PC-3 (cell line): ENCODE data around the gene STT3A. TPM values are rescaled to one million over a fixed set of nuclear protein-coding genes. Genes with fewer than 3 reads are reported as not detected.
"Not testable (repeated sequence)": the region's sequence is repeated elsewhere in the genome, so short reads cannot be mapped to it uniquely, and the experiment has no call there.

Experiments used
- ATAC-seq: fragments of 200-7000 bp; cut with Tn5 transposase; 2 replicates; pipeline ENCODE4 v1.9.1; 2020; ENCODE audit warnings: mild to moderate bottlenecking, moderate library complexity
- BruUV-seq: library from RNA; stranded (reverse); fragments of 400-500 nt; replicated peaks from 2 replicates; lab custom pipeline; 2021; lab: Mats Ljungman, UMichigan
- CTCF ChIA-PET: fragments of 300-600 bp; sonication (Branson Sonifier 250); formaldehyde crosslinking; loops from one replicate; lab custom pipeline; 2022; ENCODE audit warnings: antibody characterized with exemption; lab: Charles Lee
- POLR2A ChIA-PET: fragments of 300-600 bp; sonication (Branson Sonifier 250); formaldehyde crosslinking; loops from one replicate; lab custom pipeline; 2022; ENCODE audit warnings: antibody characterized with exemption; ENCODE audit not compliant: unreplicated experiment; lab: Charles Lee
- DNase-seq: peaks from one replicate; pipeline ENCODE4 v3.0.0-alpha.2; 2015
- H2AFZ ChIP-seq: fragments of 300-600 bp; sonication (generic); 2 replicates; pipeline ENCODE4 v1.6.0; 2016; ENCODE audit warnings: antibody characterized with exemption, low read length
- H3F3A ChIP-seq: fragments of 300-600 bp; sonication (generic); one replicate; pipeline ENCODE4 v1.6.0; 2017; ENCODE audit warnings: antibody characterized with exemption, low read length, control low read depth, mild to moderate bottlenecking; ENCODE audit not compliant: unreplicated experiment
- H3K27ac ChIP-seq: fragments of 300-600 bp; sonication (generic); 2 replicates; pipeline ENCODE4 v1.5.1; 2016; ENCODE audit warnings: mild to moderate bottlenecking, low read length
- H3K27me3 ChIP-seq: fragments of 300-600 bp; sonication (generic); 2 replicates; pipeline ENCODE4 v1.6.1; 2016; ENCODE audit warnings: low read length, mixed read lengths
- H3K36me3 ChIP-seq: fragments of 300-600 bp; sonication (generic); 2 replicates; pipeline ENCODE4 v1.6.1; 2016; ENCODE audit warnings: low read depth, mixed run types, low read length, mixed read lengths
- H3K4me1 ChIP-seq: fragments of 300-600 bp; sonication (generic); 2 replicates; pipeline ENCODE4 v1.5.1; 2016; ENCODE audit warnings: low read length; ENCODE audit not compliant: insufficient read depth
- H3K4me2 ChIP-seq: fragments of 300-600 bp; sonication (generic); 2 replicates; pipeline ENCODE4 v1.6.0; 2016; ENCODE audit warnings: low read length
- H3K4me3 ChIP-seq: fragments of 300-600 bp; sonication (generic); 2 replicates; pipeline ENCODE4 v1.5.1; 2016; ENCODE audit warnings: mild to moderate bottlenecking, low read length, mixed read lengths
- H3K79me2 ChIP-seq: fragments of 300-600 bp; sonication (generic); 2 replicates; pipeline ENCODE4 v1.6.1; 2017; ENCODE audit warnings: low read length, mixed read lengths
- H3K9ac ChIP-seq: fragments of 300-600 bp; sonication (generic); 2 replicates; pipeline ENCODE4 v1.6.0; 2016; ENCODE audit warnings: mild to moderate bottlenecking, low read length
- H3K9me2 ChIP-seq: fragments of 300-600 bp; sonication (generic); replicated peaks from 2 replicates; pipeline ENCODE4 v1.6.1; 2016; ENCODE audit warnings: mixed run types, low read length, mixed read lengths
- H3K9me3 ChIP-seq: fragments of 300-600 bp; sonication (generic); 2 replicates; pipeline ENCODE4 v1.6.1; 2016; ENCODE audit warnings: low read length, mixed read lengths
- H4K20me1 ChIP-seq: fragments of 300-600 bp; sonication (generic); 2 replicates; pipeline ENCODE4 v1.6.1; 2016; ENCODE audit warnings: low read length, mixed read lengths
- EZH2 ChIP-seq: fragments of 300-600 bp; sonication (generic); IDR thresholded peaks from one replicate; pipeline ENCODE4 v1.6.1; 2017; ENCODE audit warnings: antibody characterized with exemption, mild to moderate bottlenecking, low read length; ENCODE audit not compliant: unreplicated experiment
- EZH2phosphoT487 ChIP-seq: fragments of 300-600 bp; sonication (generic); IDR thresholded peaks from 2 replicates; pipeline ENCODE4 v1.6.1; 2018; ENCODE audit warnings: mild to moderate bottlenecking, antibody characterized with exemption, low read length, borderline replicate concordance
- intact Hi-C: fragments of 100-400 bp; cut with micrococcal nuclease; formaldehyde crosslinking; loops from 2 replicates; pipeline ENCODE4 v1.9.0; 2023
- total RNA-seq: library from RNA; depleted of rRNA; stranded (reverse); fragments of >200 nt; gene quantifications from 2 replicates; pipeline ENCODE4 v1.2.3, GENCODE V29; 2014
- TF ChIP-seq, protein P1 (sequence below): fragments of 300-600 bp; sonication (generic); conservative IDR thresholded peaks from 2 replicates; pipeline ENCODE4 v1.5.1; 2017; ENCODE audit warnings: antibody characterized with exemption, low read depth, mild to moderate bottlenecking, low read length

Gene STT3A
- total RNA-seq, 1 experiment from 2014 or later: 182 TPM

DNA sequence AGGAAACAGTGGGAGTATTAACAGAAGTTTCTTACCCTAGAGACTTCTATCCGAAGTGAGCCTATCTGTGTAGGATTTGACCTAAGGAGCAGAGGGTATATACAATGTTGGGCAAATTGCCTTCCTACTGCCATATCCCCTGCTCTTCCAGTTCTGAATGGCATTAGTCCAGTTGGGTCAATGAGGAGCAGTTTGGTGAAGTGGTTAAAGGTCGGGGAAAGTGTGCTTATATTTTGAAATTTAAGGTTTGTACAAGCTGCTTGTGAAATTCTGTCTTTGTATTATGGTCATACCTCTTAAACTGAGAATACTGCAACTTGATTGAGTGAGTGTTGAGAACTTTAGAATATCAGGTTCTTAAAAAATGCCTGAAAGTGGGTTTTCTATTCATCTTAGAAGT is 21.7 kb upstream of the STT3A start:
- H3K27ac ChIP-seq: no peak overlapping the region
- no peaks in the 10 kb centered on the region for H3K9me2 ChIP-seq
- H4K20me1 ChIP-seq: no peaks in the 10 kb centered on the region
- ATAC-seq (no peak), DNase-seq (no peak)
- no peaks in the 10 kb centered on the region for H3K9me3 ChIP-seq
- H3K27me3 ChIP-seq: no peaks in the 10 kb centered on the region
- H3K9ac ChIP-seq: no peak overlapping the region
- no peak overlapping the region for H2AFZ ChIP-seq
- H3K4me3 ChIP-seq: peak overlapping the region; percentile 90; the same call in 1 of the 2 replicates
- peaks cover 32% of the 10 kb centered on the region for H3K79me2 ChIP-seq
- peaks cover 30% of the 10 kb centered on the region for H3K36me3 ChIP-seq
- CTCF ChIA-PET: no interaction called here
- intact Hi-C loops: no loop called here
- no peaks in the 10 kb centered on the region for H3F3A ChIP-seq
- POLR2A ChIA-PET: interaction anchor here (0.6 kb wide), 1 partner anchor 358 kb away, joined by 3 read pairs; no protein-coding TSS in a partner anchor
- no TSS peak for BruUV-seq
- TF ChIP-seq EZH2: no peak
- TF ChIP-seq, protein P1, sequence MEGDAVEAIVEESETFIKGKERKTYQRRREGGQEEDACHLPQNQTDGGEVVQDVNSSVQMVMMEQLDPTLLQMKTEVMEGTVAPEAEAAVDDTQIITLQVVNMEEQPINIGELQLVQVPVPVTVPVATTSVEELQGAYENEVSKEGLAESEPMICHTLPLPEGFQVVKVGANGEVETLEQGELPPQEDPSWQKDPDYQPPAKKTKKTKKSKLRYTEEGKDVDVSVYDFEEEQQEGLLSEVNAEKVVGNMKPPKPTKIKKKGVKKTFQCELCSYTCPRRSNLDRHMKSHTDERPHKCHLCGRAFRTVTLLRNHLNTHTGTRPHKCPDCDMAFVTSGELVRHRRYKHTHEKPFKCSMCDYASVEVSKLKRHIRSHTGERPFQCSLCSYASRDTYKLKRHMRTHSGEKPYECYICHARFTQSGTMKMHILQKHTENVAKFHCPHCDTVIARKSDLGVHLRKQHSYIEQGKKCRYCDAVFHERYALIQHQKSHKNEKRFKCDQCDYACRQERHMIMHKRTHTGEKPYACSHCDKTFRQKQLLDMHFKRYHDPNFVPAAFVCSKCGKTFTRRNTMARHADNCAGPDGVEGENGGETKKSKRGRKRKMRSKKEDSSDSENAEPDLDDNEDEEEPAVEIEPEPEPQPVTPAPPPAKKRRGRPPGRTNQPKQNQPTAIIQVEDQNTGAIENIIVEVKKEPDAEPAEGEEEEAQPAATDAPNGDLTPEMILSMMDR: no peak
- no peak for TF ChIP-seq EZH2phosphoT487
- peaks cover 14% of the 10 kb centered on the region for H3K4me1 ChIP-seq
- H3K4me2 ChIP-seq: peak overlapping the region; percentile 82

DNA sequence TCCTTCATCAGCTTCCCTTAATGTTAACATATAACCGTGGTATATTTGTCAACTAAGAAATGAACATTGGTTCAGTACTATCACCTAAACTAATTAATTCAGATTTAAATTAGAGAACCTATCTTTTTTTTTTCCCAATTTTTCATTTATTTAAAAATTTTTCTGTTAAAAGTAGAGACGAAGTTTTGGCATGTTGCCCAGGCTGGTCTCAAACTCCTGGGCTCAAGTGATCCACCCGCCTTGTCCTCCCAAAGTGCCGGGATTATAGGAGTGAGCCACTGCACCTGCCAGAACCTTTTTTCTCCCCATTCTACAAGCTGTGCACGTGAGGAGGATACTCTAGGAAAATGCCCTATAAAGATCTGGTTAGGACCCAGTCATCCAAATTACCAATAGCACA is 19.7 kb upstream of the STT3A start:
- Histone ChIP-seq H3K4me3 (no peak overlapping the region), H3K27ac (no peak overlapping the region), H3K9ac (no peak overlapping the region), H2AFZ (no peak overlapping the region), H3K9me2 (no peaks in the 10 kb centered on the region), H3K9me3 (no peaks in the 10 kb centered on the region), H3K79me2 (peaks cover 32% of the 10 kb centered on the region), H4K20me1 (no peaks in the 10 kb centered on the region), H3K4me1 (peaks cover 14% of the 10 kb centered on the region), H3K27me3 (no peaks in the 10 kb centered on the region), H3F3A (no peaks in the 10 kb centered on the region), H3K4me2 (no peak overlapping the region), H3K36me3 (peaks cover 46% of the 10 kb centered on the region)
- DNase-seq (no peak), ATAC-seq (no peak)
- ChIA-PET CTCF (no interaction called here), POLR2A (no interaction called here)
- no peak for TF ChIP-seq EZH2
- TF ChIP-seq, protein P1: no peak
- TF ChIP-seq EZH2phosphoT487: no peak
- BruUV-seq: no TSS peak
- intact Hi-C loops: no loop called here

DNA sequence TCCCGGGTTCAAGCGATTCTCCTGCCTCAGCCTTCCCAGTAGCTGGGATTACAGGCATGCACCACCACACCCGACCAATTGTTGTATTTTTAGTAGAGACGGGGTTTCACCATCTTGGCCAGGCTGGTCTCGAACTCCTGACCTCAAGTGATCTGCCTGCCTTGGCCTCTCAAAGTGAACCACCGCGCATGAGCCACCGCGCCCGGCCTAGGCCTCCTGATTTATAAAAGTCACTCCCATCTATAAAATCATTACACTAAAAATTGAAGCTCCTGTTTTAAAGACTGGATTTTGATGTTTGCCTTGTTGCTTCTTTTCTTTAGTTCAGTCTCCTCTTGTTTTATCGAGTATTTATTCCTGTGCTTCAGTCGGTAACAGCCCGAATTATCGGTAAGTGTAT is 15.5 kb upstream of the STT3A start:
- CTCF ChIA-PET, BruUV-seq: not testable (repeated sequence)

More for the DNA sequence above, 15.5 kb upstream of the STT3A start:
- H3K36me3 ChIP-seq: peaks cover 68% of the 10 kb centered on the region
- H2AFZ ChIP-seq, H3K27ac ChIP-seq, H3K9ac ChIP-seq, ATAC-seq, DNase-seq, POLR2A ChIA-PET, H3K27me3 ChIP-seq, H3K4me3 ChIP-seq, intact Hi-C loops, H3K79me2 ChIP-seq, H3K4me1 ChIP-seq, H4K20me1 ChIP-seq, H3K4me2 ChIP-seq, H3K9me3 ChIP-seq, H3F3A ChIP-seq, H3K9me2 ChIP-seq: not testable (repeated sequence)
